Esophagus squamous epithelium (tissue), 5 donors: ENCODE data around the gene ATP5F1A. TPM values are rescaled to one million over a fixed set of nuclear protein-coding genes. Genes with fewer than 3 reads are reported as not detected.

Source experiments
- DNase-seq: peaks from one replicate; lab custom pipeline; 2025; lab: John Stamatoyannopoulos, UW
- H3K27ac ChIP-seq, 4 donors: fragments of 200-600 bp; sonication (generic); one replicate each; pipeline ENCODE4 v1.5.1; 2016 to 2019; ENCODE audit warnings: mild to moderate bottlenecking in 1 of 4
- H3K27me3 ChIP-seq, 4 donors: fragments of 200-600 bp; sonication (generic); 1 replicate in 3 of 4; 2 replicates in 1 of 4; pipeline versions ENCODE4 v1.5.1 to v1.6.0; 2017 to 2021; ENCODE audit warnings: antibody characterized with exemption in 1 of 4
- H3K36me3 ChIP-seq, 3 donors: fragments of 200-600 bp; sonication (generic); one replicate each; pipeline ENCODE4 v1.5.1; 2016 to 2019
- H3K4me1 ChIP-seq, 3 donors: fragments of 200-600 bp; sonication (generic); one replicate each; pipeline ENCODE4 v1.5.1; 2017 to 2019
- H3K4me3 ChIP-seq, 4 donors: fragments of 200-600 bp; sonication (generic); 1 replicate in 3 of 4; 2 replicates in 1 of 4; pipeline ENCODE4 v1.5.1; 2016 to 2019; ENCODE audit warnings: mild to moderate bottlenecking in 2 of 4, moderate library complexity in 1 of 4
- H3K9me3 ChIP-seq, 3 donors: fragments of 200-600 bp; sonication (generic); one replicate each; pipeline ENCODE4 v1.5.1; 2016 to 2019
- CTCF ChIP-seq, 6 experiments: fragments of 450-650 bp in 4 of 6; fragments of 200-600 bp in 2 of 6; sonication (generic) in 2 of 6; IDR thresholded peaks; one replicate each; pipeline ENCODE4 v1.5.1; 2016 to 2019; ENCODE audit warnings: antibody characterized with exemption in 6 of 6, mild to moderate bottlenecking in 4 of 6, moderate library complexity in 4 of 6
- POLR2A ChIP-seq, 4 donors: fragments of 450-650 bp; IDR thresholded peaks; one replicate each; pipeline ENCODE4 v1.6.1; 2017; ENCODE audit warnings: antibody characterized with exemption in 4 of 4, mild to moderate bottlenecking in 4 of 4, moderate library complexity in 3 of 4
- WGBS, 2 donors: methylation state at CpG; one replicate each; pipeline ENCODE4 v1.1.5; 2018; 5-methylcytosine and 5-hydroxymethylcytosine counted together
- intact Hi-C: fragments of 100-400 bp; cut with DNase I; formaldehyde crosslinking; loops from one replicate; pipeline ENCODE4 v1.15.0; 2022
- total RNA-seq, 4 donors: library from RNA; depleted of rRNA; stranded (reverse); fragments of >200 nt; gene quantifications; one replicate each; pipeline ENCODE4 v1.1.0, GENCODE V29; 2016
- donor health status: DM: yes; HTN: yes; CAD: no.

The ATP5F1A gene
- total RNA-seq, 4 donors from 2014 or later, result 404 to 773 (median 503) TPM

- Histone ChIP-seq H3K36me3 (no peaks in the 10 kb centered on the region), H3K4me1 (peaks cover 24 to 59% (median 24%) of the 10 kb centered on the region in 3 donors), H3K9me3 (no peaks in the 10 kb centered on the region), H3K4me3 (no peak overlapping the region), H3K27ac (peak overlapping the region; percentile 32 to 76 (median 66)), H3K27me3 (no peaks in the 10 kb centered on the region)
- WGBS, 2 donors, result 7 to 30% methylated on average over 1 of the region's 1 CpG
- TF ChIP-seq CTCF (IDR thresholded peaks at IDR 0.05) (no peak), POLR2A (IDR thresholded peaks at IDR 0.05) (no peak)
- no peak for DNase-seq
- intact Hi-C loops, result no loop called here
Measured at GRCh38 chr18:46068763-46069162, 29.3 kb downstream of the ATP5F1A start.

- intact Hi-C loops, result no loop called here
- H3K27me3 ChIP-seq, result no peaks in the 10 kb centered on the region
- no peak overlapping the region for H3K27ac ChIP-seq
- 68 to 78% methylated on average over 5 of the region's 5 CpGs for WGBS, 2 donors
- no peak for TF ChIP-seq POLR2A (IDR thresholded peaks at IDR 0.05)
- no peak for TF ChIP-seq CTCF (IDR thresholded peaks at IDR 0.05)
- H3K9me3 ChIP-seq, result no peaks in the 10 kb centered on the region
- no peak for DNase-seq
- H3K4me1 ChIP-seq, result peaks cover 20 to 56% (median 26%) of the 10 kb centered on the region in 3 donors
- H3K36me3 ChIP-seq, result no peaks in the 10 kb centered on the region
- H3K4me3 ChIP-seq, result no peak overlapping the region
Measured at GRCh38 chr18:46067438-46068007, 30.6 kb downstream of the ATP5F1A start.

GRCh38 chr18:46062781-46063180, 35.3 kb downstream of the ATP5F1A start:
- no peak for DNase-seq
- intact Hi-C loops, result no loop called here
- no peaks in the 10 kb centered on the region for H3K9me3 ChIP-seq
- 25 to 55% methylated on average over 5 of the region's 5 CpGs for WGBS, 2 donors
- H3K4me1 ChIP-seq, result peaks cover 8 to 30% (median 8%) of the 10 kb centered on the region in 3 donors
- no peaks in the 10 kb centered on the region for H3K36me3 ChIP-seq
- no peak overlapping the region for H3K4me3 ChIP-seq
- no peaks in the 10 kb centered on the region for H3K27me3 ChIP-seq
- H3K27ac ChIP-seq, result peak overlapping the region in 1 of 4 donors; percentile 42
- no peak for TF ChIP-seq CTCF (IDR thresholded peaks at IDR 0.05)
- TF ChIP-seq POLR2A (IDR thresholded peaks at IDR 0.05), result no peak

- peaks cover 8 to 30% (median 8%) of the 10 kb centered on the region in 3 donors for H3K4me1 ChIP-seq
- no peaks in the 10 kb centered on the region for H3K27me3 ChIP-seq
- intact Hi-C loops, result no loop called here
- TF ChIP-seq POLR2A (IDR thresholded peaks at IDR 0.05) (no peak), CTCF (IDR thresholded peaks at IDR 0.05) (no peak)
- H3K27ac ChIP-seq, result no peak overlapping the region
- WGBS, 2 donors, result 80 to 85% methylated on average over 1 of the region's 1 CpG
- no peak for DNase-seq
- H3K4me3 ChIP-seq, result no peak overlapping the region
- H3K36me3 ChIP-seq, result no peaks in the 10 kb centered on the region
- H3K9me3 ChIP-seq, result no peaks in the 10 kb centered on the region
Measured at GRCh38 chr18:46061796-46062195, 36.3 kb downstream of the ATP5F1A start.

GRCh38 chr18:46061387-46061786, 36.7 kb downstream of the ATP5F1A start:
- Histone ChIP-seq H3K4me1 (peaks cover 8 to 30% (median 8%) of the 10 kb centered on the region in 3 donors), H3K4me3 (no peak overlapping the region), H3K27ac (no peak overlapping the region), H3K27me3 (no peaks in the 10 kb centered on the region), H3K9me3 (no peaks in the 10 kb centered on the region), H3K36me3 (no peaks in the 10 kb centered on the region)
- WGBS, 2 donors, result 86 to 88% methylated on average over 3 of the region's 3 CpGs
- DNase-seq, result no peak
- TF ChIP-seq POLR2A (IDR thresholded peaks at IDR 0.05), result no peak
- TF ChIP-seq CTCF (IDR thresholded peaks at IDR 0.05), result no peak
- intact Hi-C loops, result no loop called here
